GM21381 (cell line): Measurements from ENCODE around the gene RCOR1.
"Not testable (repeated sequence)": the region's sequence is repeated elsewhere in the genome, so short reads cannot be mapped to it uniquely, and the experiment has no call there.

Experiments used
- ATAC-seq: cut with Tn5 transposase; IDR thresholded peaks from one replicate; pipeline ENCODE4 v1.9.1; 2021; ENCODE audit warnings: mild to moderate bottlenecking, moderate library complexity; ENCODE audit not compliant: unreplicated experiment

The RCOR1 gene

GRCh38 chr14:102591944-102592762, at the start of gene RCOR1:
TSS of gene RCOR1 (plus strand) at chr14:102592649. CDS start at chr14:102592887, 238 bp downstream.
- ATAC-seq = peak; percentile 65

GRCh38 chr14:102544046-102544746, 48.3 kb upstream of the RCOR1 start:
- no peak for ATAC-seq

- no peak for ATAC-seq
Observed at GRCh38 chr14:102544747-102545460, 47.5 kb upstream of the RCOR1 start.

DNA sequence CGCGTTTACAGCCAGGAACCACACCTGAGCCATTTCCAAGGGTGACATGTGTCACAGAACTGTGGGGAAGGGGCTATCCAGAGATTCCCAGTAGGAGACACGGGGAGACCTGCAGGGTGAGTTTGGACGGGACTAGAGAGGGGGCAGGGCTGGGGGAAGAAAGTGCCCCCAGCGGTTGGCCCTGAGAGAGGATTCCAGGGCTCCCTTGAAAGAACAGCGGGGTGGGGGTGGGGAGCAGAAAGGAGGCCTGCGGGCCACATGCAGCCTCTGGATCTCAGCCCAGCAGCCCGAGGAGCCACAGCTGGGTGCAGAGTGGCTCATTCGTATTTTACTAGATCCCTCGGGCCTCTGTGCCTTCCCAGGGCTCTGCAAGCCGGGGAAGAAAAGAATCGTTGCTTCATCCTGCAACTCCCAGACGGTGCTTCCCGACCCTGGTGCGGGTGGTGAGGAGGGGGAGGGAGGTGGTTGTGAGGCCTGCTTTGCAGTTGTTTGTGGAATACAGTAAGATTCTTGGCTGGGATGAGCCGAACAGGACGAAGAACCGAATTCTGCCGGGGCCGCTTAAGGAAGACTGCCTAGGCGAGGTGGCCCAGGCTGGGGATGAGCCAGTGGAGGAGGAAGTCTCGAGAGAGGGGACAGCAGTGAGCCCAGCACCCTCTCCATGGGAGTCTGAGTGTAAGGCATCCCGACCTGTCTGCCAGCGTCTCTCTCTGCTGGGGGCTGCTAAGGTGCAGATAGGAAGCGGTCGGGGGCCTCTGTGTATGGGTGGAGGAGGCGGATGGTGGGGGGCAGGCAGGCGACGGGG, 46.8 kb upstream of the RCOR1 start:
- no peak for ATAC-seq

GRCh38 chr14:102548616-102549240, 43.7 kb upstream of the RCOR1 start:
- no peak for ATAC-seq

GRCh38 chr14:102550927-102551401, 41.5 kb upstream of the RCOR1 start:
- not testable (repeated sequence) for ATAC-seq

GRCh38 chr14:102551995-102552705, 40.3 kb upstream of the RCOR1 start:
- no peak for ATAC-seq

DNA sequence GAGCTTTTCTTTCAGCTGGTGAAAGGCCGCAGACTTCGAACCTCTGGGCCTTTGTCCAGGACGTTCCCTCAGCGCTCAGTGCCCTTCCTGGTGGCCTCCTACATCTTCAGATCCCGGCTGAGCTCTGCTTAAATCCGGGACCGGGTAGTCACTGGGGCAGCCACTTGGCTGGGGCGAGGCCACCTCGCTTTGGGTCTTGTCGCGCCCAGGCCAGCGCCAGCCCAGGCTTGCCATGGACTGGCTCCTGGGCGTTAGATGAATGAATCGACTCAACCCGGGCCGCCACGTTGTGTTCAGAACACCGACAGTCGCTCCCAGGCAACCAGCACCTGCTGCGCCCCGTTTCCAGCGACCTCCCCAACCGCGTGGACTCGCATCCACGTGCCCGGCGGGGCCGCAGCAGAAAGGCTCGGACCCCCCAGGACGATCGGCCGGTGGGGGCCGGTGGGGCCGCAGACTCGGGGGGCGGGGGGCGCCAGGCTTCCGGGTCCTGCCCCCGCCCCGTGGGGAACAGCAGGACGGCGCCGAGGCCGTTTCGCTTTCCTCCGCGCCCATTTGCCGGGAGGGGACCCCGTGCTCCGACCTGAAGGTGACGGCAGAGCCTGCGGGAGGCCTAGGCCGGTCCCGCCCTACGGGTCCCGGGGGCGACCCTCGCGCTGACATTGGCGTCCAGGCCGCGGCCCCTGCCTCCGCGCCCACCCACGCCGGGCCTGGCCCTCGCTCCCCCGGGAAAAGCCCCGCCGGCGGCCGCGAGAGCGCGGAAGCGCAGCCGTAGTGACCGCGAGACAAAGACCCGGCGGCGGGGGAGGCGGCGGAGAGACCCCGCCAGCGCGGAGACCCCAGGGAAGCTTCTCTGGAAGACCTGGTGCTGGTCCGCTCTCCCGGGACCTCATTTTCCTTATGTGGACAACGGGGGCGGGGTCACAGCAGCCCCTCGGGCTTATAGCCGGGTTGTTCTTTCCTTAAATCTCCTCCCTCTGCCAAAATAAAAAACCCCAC, 37.3 kb upstream of the RCOR1 start:
- ATAC-seq = no peak

DNA sequence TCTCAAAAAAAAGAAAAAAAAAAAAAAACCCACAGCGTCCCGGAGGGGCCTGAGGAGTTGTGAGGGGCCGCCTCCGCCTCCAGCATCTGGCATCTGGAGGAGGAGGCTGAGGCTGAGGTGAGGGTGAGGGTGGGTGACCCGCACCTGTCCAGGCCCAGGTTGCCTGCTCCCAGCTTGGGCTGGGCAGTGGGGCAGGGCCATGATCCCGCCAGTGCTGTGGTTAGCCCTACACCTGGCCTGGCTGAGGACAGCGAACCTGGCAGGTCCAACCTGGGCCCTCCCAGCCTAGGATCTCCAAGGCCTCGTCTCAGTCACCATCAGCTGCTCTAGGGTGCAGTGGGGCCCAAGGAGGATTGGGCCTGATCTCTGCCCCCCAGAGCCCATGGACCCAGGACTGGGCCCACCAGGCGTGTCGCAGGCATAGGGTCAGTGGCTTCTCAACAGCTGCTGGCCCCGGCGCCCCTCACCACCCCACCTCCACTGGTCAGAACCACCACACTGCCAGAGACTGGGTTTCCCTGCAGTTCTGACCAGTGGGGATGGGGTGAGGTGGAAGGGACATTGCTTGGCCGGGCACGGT, 36.3 kb upstream of the RCOR1 start:
- ATAC-seq = no peak

- ATAC-seq = no peak
Observed at GRCh38 chr14:102557434-102558226, 34.8 kb upstream of the RCOR1 start.

DNA sequence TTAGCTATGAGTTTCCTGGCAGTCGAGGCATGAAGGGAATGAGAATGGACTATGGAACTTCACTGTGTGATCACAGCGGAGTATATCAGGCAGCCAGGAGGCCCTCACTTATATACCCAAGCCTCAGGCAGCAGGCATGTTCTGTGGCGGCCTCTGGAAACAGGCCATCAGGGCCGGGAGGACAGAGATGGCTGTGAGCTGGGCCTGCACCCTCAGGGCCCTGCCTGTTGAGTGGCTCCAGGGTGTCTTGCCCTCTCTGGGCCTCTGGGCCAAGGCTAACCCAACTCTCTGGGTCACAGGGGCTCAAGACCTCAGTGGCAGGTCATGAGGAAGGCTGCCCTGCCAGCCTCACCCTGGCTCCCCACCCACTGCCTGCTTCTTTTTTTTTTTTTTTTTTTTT, 33.9 kb upstream of the RCOR1 start:
- ATAC-seq = no peak

- ATAC-seq = no peak
Observed at GRCh38 chr14:102560458-102561261, 31.8 kb upstream of the RCOR1 start.

- no peak for ATAC-seq
Observed at GRCh38 chr14:102565331-102565887, 27.0 kb upstream of the RCOR1 start.

GRCh38 chr14:102565959-102566358, 26.5 kb upstream of the RCOR1 start:
- ATAC-seq = no peak

DNA sequence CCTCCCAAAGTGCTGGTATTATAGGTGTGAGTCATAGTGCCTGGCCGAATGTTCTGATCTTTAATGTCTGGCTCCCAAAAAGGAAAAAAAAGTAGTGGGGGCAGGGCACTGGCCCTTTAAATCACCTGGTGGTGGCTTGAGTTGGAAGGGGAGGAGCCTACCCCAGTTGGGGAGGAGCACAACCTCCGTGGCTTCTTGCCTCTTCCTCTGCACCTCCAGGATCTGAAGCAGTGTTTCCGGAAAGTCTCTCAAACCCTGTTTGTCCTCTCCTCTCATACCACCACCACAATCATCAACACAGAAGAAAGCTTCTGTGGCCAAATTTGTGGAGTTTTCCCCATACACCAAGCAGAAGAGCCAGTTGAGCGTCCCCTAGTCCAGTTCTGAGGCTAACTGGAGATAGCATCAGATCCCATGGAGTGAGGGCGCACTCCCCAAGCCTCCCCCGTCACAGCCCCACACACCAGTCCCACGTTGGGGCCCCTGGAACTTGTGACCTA, 24.3 kb upstream of the RCOR1 start:
- ATAC-seq = no peak
